Measurements from ENCODE around the gene COP1. TPM values are rescaled to one million over a fixed set of nuclear protein-coding genes. Genes with fewer than 3 reads are reported as not detected.
A peak's percentile ranks its signal among the peaks of the same experiment; 100 is the strongest.
"Not testable (repeated sequence)": the region's sequence is repeated elsewhere in the genome, so short reads cannot be mapped to it uniquely, and the experiment has no call there.

The COP1 gene
- total RNA-seq, 1 donor from 2014 or later, result 46.3 TPM

DNA sequence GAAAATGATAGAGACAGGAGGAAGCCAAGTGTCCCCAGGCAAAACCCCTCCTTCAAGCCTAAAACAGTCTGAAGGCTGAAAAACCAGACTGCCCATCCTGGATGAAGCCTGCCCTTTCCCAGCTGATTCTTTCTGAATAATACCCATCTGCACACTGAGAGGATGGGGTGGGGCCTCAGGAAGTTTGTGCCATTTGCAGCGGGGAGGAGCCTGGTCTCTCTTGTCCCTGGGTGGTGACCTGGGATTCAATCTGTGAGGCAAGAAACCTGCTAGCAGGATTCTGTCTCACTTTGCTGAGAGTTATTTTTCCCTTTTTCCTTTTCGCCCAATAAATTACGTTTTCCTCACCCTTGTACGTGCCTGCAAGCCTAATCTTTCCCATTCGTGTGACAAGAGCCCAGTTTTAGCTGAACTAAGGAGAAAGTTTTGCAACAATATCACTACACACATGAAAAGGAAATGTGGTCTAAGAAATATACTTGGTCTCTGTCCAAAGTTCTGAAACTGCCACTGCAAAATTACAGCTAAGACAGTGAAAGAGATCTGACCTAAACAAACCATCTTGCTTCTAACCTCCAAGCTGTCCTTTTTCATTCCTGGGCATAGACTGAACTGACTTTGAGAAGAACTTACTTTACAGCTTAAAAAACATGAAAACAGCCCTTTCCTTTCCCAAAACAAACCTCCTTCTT is 105.0 kb downstream of the COP1 start:
- intact Hi-C loops (cut with DNase I), result no loop called here

DNA sequence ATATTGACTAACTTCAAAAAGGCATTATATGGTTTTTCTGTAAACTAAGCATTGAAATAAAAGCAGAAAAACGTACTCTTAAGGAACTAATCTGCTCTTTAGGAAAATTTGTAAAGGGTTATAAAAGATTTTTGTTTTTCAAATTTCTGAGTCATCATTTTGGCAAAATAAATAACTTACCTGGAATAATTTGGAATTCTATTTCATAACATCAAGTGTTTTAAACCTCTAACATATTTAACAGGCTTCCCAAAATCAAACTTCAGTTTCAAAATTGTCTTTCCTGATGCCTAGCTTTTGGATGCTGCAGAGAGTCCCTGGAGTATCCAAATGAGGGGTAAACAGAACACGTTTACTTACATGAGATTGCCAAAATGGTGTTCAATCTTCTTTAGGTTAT is 108.5 kb downstream of the COP1 start:
- Histone ChIP-seq H3K4me1 (no peaks in the 10 kb centered on the region), H3K9me3 (peaks cover 33% of the 10 kb centered on the region), H3K36me3 (peaks cover 24% of the 10 kb centered on the region), H3K4me3 (no peak overlapping the region), H3K27me3 (ENCODE audit: low read depth) (no peaks in the 10 kb centered on the region), H3K27ac (no peak overlapping the region)
- intact Hi-C loops (cut with DNase I), result no loop called here
- DNase-seq (no peak), ATAC-seq (no peak)
- TF ChIP-seq, protein P1, sequence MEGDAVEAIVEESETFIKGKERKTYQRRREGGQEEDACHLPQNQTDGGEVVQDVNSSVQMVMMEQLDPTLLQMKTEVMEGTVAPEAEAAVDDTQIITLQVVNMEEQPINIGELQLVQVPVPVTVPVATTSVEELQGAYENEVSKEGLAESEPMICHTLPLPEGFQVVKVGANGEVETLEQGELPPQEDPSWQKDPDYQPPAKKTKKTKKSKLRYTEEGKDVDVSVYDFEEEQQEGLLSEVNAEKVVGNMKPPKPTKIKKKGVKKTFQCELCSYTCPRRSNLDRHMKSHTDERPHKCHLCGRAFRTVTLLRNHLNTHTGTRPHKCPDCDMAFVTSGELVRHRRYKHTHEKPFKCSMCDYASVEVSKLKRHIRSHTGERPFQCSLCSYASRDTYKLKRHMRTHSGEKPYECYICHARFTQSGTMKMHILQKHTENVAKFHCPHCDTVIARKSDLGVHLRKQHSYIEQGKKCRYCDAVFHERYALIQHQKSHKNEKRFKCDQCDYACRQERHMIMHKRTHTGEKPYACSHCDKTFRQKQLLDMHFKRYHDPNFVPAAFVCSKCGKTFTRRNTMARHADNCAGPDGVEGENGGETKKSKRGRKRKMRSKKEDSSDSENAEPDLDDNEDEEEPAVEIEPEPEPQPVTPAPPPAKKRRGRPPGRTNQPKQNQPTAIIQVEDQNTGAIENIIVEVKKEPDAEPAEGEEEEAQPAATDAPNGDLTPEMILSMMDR (IDR thresholded peaks at IDR 0.05), result no peak

More for the DNA sequence above, 105.0 kb downstream of the COP1 start:
- H3K9me3 ChIP-seq, result peaks cover 31% of the 10 kb centered on the region
- no peak overlapping the region for H3K27ac ChIP-seq
- H3K4me1 ChIP-seq, result no peaks in the 10 kb centered on the region
- peaks cover 29% of the 10 kb centered on the region for H3K36me3 ChIP-seq
- no peaks in the 10 kb centered on the region for H3K27me3 ChIP-seq (ENCODE audit: low read depth)
- DNase-seq (no peak), ATAC-seq (no peak)
- TF ChIP-seq, protein P1 (IDR thresholded peaks at IDR 0.05), result no peak
- no peak overlapping the region for H3K4me3 ChIP-seq

DNA sequence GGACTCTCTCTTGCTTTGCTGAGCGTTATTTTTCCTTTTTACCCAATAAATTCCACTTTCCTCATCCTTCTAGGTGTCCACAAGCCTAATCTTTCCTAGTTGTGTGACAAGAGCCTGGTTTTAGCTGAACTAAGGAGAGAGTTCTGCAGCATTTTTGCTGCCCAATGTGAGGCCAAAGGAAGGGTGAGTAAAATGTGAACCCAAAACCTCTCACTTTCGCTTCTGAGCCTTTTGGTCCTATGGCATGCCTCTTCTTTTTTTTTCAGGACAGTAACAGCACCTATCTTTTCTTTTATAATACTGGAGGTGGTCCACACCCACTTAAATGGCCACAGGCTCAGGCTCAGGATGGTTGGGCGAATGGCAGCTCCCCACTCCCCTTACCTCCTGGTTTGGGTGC is 111.1 kb downstream of the COP1 start:
- Histone ChIP-seq H3K9me3 (peaks cover 33% of the 10 kb centered on the region), H3K4me3 (no peak overlapping the region), H3K36me3 (peaks cover 24% of the 10 kb centered on the region), H3K27me3 (ENCODE audit: low read depth) (no peaks in the 10 kb centered on the region), H3K4me1 (no peaks in the 10 kb centered on the region), H3K27ac (no peak overlapping the region)
- intact Hi-C loops (cut with DNase I), result no loop called here
- DNase-seq (no peak), ATAC-seq (no peak)
- TF ChIP-seq, protein P1 (IDR thresholded peaks at IDR 0.05), result no peak

DNA sequence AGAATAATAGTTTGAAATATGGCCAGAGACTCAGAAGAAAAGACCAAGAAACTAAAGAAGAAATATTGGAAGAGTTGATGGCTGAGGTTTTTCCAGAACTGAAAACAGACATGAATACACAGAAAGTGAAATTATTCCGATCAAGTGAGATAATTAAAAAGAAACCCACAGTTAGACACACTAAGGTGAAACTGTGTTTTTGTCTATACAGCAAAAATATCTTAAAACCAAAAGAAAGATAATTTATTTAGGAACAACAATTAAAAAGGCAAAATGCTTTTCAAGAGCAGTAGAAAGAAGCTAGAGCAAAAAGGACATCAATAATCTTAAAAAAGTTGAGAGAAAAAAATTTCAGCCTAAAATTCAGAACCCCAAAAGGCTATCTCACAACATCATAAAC is 116.3 kb downstream of the COP1 start:
- Histone ChIP-seq H3K36me3 (peaks cover 2% of the 10 kb centered on the region), H3K4me1 (no peaks in the 10 kb centered on the region), H3K27ac (no peak overlapping the region), H3K27me3 (ENCODE audit: low read depth) (no peaks in the 10 kb centered on the region), H3K4me3 (no peak overlapping the region), H3K9me3 (no peaks in the 10 kb centered on the region)
- intact Hi-C loops (cut with DNase I), result no loop called here
- no peak for ATAC-seq
- no peak for DNase-seq
- TF ChIP-seq, protein P1 (IDR thresholded peaks at IDR 0.05), result no peak

DNA sequence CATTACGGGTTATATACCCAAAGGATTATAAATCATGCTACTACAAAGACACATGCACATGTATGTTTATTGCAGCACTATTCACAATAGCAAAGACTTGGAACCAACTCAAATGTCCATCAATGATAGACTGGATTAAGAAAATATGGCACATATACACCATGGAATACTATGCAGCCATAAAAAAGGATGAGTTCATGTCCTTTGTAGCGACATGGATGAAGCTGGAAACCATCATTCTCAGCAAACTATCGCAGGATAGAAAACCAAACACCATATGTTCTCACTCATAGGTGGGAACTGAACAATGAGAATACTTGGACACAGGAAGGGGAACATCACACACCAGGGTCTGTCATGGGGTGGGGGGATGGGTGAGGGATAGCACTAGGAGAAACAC is 119.3 kb downstream of the COP1 start:
- H3K27ac ChIP-seq; H3K4me3 ChIP-seq; DNase-seq; intact Hi-C loops (cut with DNase I); H3K27me3 ChIP-seq (ENCODE audit: low read depth); ATAC-seq; H3K9me3 ChIP-seq; H3K4me1 ChIP-seq: not testable (repeated sequence)
- peaks cover 11% of the 10 kb centered on the region for H3K36me3 ChIP-seq

DNA sequence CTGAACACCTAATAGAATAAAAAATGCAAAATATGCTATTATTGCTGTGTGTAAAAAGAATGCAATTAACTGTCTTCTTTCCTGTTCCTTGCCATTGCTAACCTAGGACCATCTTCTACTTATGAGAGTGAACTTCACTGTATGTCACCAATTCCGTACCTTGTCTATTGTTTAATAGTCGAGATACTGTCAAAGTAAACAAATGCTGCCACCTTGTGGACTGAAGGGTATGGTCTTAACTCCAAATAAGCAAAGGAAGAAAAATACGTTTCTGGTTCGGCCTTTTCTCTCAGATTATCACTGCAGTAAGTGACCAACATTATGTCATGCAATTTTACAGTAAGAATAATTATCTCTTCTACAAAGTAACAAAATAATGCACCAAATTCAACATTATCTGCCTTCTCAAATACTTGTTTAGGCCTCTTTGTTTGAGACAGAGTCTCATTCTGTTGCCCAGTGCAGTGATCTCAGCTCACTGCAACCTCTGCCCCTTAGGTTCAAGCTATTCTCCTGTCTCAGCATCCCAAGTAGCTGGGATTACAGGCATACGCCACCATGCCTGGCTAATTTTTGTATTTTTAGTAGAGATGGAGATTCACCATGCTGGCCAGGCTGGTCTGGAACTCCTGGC is 133.4 kb downstream of the COP1 start:
- no peaks in the 10 kb centered on the region for H3K27me3 ChIP-seq (ENCODE audit: low read depth)
- intact Hi-C loops (cut with DNase I), result no loop called here
- TF ChIP-seq, protein P1 (IDR thresholded peaks at IDR 0.05), result peak; percentile 69
- no peak overlapping the region for H3K27ac ChIP-seq
- peaks cover 18% of the 10 kb centered on the region for H3K9me3 ChIP-seq
- peaks cover 16% of the 10 kb centered on the region for H3K36me3 ChIP-seq
- H3K4me3 ChIP-seq, result no peak overlapping the region
- DNase-seq (no peak), ATAC-seq (peak in 1 of 2 donors; percentile 47)
- no peaks in the 10 kb centered on the region for H3K4me1 ChIP-seq

Measured in lower lobe of right lung (tissue), 2 donors.